ENCODE measurements around the gene LOXHD1.

LOXHD1 gene

DNA sequence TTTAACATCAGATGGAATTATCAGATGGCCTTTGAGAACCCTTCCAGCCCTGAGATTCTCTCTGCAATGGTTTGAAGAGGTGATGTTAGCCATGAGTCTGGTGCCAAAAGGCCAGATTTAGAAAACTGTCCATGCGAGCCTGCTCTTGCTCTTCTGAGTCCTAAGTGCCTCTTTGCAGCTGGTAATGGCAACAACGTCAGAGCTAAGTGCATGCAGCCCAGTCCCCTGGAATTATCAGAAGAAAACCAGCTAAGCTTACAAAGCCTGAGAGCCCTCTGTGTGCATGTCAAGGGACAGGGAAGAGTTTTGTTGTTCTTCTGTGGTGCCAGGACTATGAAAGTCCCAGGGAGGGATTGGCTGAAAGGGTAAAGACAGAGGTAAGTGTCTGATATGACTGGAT, 89.8 kb downstream of the LOXHD1 start:
- no peak for TF ChIP-seq TARDBP (IDR thresholded peaks at IDR 0.05)
- no peak for TF ChIP-seq ELF4 (IDR thresholded peaks at IDR 0.05)
- no peak for TF ChIP-seq HDGF (IDR thresholded peaks at IDR 0.05; ENCODE audit: borderline replicate concordance)
- TF ChIP-seq FOXK2 (IDR thresholded peaks at IDR 0.05), result no peak
- no peak for TF ChIP-seq ZNF384 (IDR thresholded peaks at IDR 0.05)
- TF ChIP-seq L3MBTL2 (conservative IDR thresholded peaks at IDR 0.05), result no peak
- TF ChIP-seq NFRKB (IDR thresholded peaks at IDR 0.05), result no peak
- TF ChIP-seq CTBP1 (IDR thresholded peaks at IDR 0.05; ENCODE audit: borderline replicate concordance), result no peak
- no peak for TF ChIP-seq SUZ12 (IDR thresholded peaks at IDR 0.05)
- TF ChIP-seq LEF1 (IDR thresholded peaks at IDR 0.05; ENCODE audit: borderline replicate concordance), result no peak
- TF ChIP-seq ARNT (IDR thresholded peaks at IDR 0.05), result no peak
- DNase-seq (ENCODE audit: extremely low spot score), result no peak
- CTCF ChIA-PET, result no interaction called here
- POLR2A ChIA-PET, result no interaction called here

DNA sequence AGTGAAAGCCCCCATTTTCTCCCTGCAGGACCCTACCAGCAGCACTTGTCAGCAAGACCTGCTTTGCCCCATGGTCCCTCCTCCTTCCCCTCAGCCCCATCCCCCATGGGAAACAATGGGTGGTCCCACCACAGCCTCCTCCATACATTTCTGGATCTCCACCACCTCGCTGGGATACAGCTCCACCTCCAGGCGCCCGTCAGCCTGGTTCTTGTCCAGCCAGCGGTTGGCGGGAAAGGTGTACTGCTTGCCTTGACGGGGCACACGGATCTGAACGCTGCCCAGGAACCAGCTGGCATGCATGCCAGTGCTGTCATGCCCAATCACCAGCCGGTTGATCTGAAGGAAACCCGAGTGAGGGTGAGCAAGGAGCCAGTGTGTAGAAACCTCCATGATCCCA, 90.9 kb downstream of the LOXHD1 start:
- DNase-seq (ENCODE audit: extremely low spot score), result no peak
- POLR2A ChIA-PET, result no interaction called here
- CTCF ChIA-PET, result no interaction called here
- TF ChIP-seq CTBP1 (IDR thresholded peaks at IDR 0.05; ENCODE audit: borderline replicate concordance) (no peak), FOXA1 (IDR thresholded peaks at IDR 0.05) (no peak), HDGF (IDR thresholded peaks at IDR 0.05; ENCODE audit: borderline replicate concordance) (no peak), TARDBP (IDR thresholded peaks at IDR 0.05) (no peak), ZNF384 (IDR thresholded peaks at IDR 0.05) (no peak), FOXK2 (IDR thresholded peaks at IDR 0.05) (no peak), ELF4 (IDR thresholded peaks at IDR 0.05) (no peak), SP1 (IDR thresholded peaks at IDR 0.05) (no peak)
- TF ChIP-seq, protein P1, sequence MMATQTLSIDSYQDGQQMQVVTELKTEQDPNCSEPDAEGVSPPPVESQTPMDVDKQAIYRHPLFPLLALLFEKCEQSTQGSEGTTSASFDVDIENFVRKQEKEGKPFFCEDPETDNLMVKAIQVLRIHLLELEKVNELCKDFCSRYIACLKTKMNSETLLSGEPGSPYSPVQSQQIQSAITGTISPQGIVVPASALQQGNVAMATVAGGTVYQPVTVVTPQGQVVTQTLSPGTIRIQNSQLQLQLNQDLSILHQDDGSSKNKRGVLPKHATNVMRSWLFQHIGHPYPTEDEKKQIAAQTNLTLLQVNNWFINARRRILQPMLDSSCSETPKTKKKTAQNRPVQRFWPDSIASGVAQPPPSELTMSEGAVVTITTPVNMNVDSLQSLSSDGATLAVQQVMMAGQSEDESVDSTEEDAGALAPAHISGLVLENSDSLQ (IDR thresholded peaks at IDR 0.05), result no peak

DNA sequence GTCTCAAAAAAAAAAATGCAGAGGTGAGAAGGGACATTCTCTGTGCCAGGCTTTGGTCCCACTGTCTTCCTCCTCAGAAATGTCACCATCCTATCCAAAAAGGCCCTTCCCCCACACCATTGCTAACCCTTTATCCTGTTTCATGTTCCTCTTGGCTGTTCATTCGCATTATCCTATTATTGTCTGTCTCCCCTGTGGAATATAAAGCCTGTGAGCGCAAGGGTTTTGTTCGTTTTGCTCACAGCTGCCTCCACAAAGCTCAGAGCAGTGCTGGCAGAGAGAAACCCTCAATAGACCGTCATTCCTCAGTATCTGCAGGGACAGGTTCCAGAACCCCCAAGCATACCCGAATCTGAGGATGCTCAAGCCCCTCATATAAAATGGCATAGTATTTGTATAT, 91.8 kb downstream of the LOXHD1 start:
- DNase-seq (ENCODE audit: extremely low spot score), result no peak
- ChIA-PET POLR2A (no interaction called here), CTCF (no interaction called here)
- TF ChIP-seq BHLHE40 (IDR thresholded peaks at IDR 0.05; ENCODE audit: borderline replicate concordance) (no peak), L3MBTL2 (conservative IDR thresholded peaks at IDR 0.05) (no peak), FOXA1 (IDR thresholded peaks at IDR 0.05) (no peak), ARNT (IDR thresholded peaks at IDR 0.05) (no peak), HDGF (IDR thresholded peaks at IDR 0.05; ENCODE audit: borderline replicate concordance) (no peak)

DNA sequence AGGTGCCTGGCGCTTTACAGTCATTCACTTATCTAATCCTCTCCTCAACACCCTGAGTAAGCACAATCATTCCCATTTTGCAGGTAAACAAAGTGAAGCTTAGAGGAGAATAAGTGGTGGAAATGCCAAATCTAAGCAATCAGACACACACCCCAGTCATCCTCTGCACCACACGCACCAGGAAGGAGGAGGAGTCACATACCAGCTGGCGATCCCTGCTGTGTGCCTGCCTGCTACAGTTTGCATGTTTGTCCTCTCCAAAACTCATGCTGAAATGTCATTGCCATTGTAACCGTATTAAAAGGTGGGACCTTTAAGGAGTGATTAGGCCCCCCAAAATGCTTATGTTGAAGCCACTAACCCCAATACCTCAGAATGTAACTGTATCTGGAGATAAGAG, 93.7 kb downstream of the LOXHD1 start:
- TF ChIP-seq SUZ12 (IDR thresholded peaks at IDR 0.05) (no peak), FOXM1 (IDR thresholded peaks at IDR 0.05; ENCODE audit: borderline replicate concordance) (no peak), L3MBTL2 (conservative IDR thresholded peaks at IDR 0.05) (no peak), SP1 (IDR thresholded peaks at IDR 0.05) (no peak), ELF4 (IDR thresholded peaks at IDR 0.05) (no peak), TARDBP (IDR thresholded peaks at IDR 0.05) (no peak)
- no peak for DNase-seq (ENCODE audit: extremely low spot score)
- ChIA-PET POLR2A (no interaction called here), CTCF (interaction anchor here (0.7 kb wide), 1 partner anchor 15 kb away, joined by 3 read pairs; no protein-coding TSS in a partner anchor)

DNA sequence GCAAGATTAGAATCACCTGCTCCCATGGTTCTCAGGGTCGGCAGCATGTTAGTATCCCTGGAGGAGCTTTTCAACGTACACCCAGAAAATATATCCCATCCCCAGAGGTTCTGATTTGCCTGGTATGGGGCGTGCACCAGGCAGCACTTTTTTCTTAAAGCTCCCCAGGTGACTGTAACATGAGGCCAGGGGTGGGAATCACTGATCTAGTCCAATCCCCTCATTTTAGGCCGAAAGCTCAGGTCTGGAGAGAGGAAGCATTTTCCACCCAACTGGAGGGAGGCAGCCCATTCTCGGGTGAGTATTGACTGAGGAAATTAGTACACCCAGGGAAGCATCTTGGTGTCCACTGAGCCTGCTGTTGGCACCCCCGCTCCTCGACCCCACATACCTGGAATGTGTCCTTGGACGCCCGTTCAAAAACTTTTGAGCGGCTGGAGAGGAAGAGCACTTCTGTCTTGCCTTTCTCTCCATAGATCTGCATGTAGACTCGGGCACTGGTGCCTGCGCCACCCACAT, 94.3 kb downstream of the LOXHD1 start:
- DNase-seq (ENCODE audit: extremely low spot score), result no peak
- TF ChIP-seq BHLHE40 (IDR thresholded peaks at IDR 0.05; ENCODE audit: borderline replicate concordance), result no peak
- TF ChIP-seq, protein P1 (IDR thresholded peaks at IDR 0.05), result no peak
- TF ChIP-seq FOXM1 (IDR thresholded peaks at IDR 0.05; ENCODE audit: borderline replicate concordance), result no peak
- TF ChIP-seq HDGF (IDR thresholded peaks at IDR 0.05; ENCODE audit: borderline replicate concordance), result no peak
- TF ChIP-seq SP1 (IDR thresholded peaks at IDR 0.05), result no peak
- no peak for TF ChIP-seq NFRKB (IDR thresholded peaks at IDR 0.05)
- no peak for TF ChIP-seq L3MBTL2 (conservative IDR thresholded peaks at IDR 0.05)
- TF ChIP-seq SUZ12 (IDR thresholded peaks at IDR 0.05), result no peak
- TF ChIP-seq TARDBP (IDR thresholded peaks at IDR 0.05), result no peak
- no peak for TF ChIP-seq ARNT (IDR thresholded peaks at IDR 0.05)
- TF ChIP-seq ELF4 (IDR thresholded peaks at IDR 0.05), result no peak
- no peak for TF ChIP-seq CTBP1 (IDR thresholded peaks at IDR 0.05; ENCODE audit: borderline replicate concordance)
- TF ChIP-seq FOXA1 (IDR thresholded peaks at IDR 0.05), result no peak
- TF ChIP-seq LEF1 (IDR thresholded peaks at IDR 0.05; ENCODE audit: borderline replicate concordance), result no peak
- no peak for TF ChIP-seq FOXK2 (IDR thresholded peaks at IDR 0.05)
- TF ChIP-seq ZNF384 (IDR thresholded peaks at IDR 0.05), result no peak
- ChIA-PET CTCF (interaction anchor here (0.7 kb wide), 1 partner anchor 71 kb away, joined by 4 read pairs; no protein-coding TSS in a partner anchor), POLR2A (no interaction called here)

DNA sequence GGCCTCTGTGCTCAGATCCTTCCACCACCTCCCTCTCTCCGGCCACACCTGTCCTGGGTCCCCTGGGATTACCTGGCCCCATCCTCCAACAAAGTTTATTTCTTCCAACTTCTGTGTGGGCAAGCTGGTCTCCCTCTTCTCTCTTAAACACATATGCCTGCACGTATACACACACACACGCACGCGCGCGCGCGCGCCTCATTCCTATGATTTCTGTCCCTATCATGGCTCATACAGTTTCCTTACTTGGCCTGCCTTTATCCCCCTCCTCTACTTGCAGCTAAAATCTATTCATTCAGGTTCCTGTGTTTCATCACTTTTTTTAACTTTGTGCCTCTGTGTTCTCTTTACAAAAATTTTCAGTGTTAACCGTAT, 96.4 kb downstream of the LOXHD1 start:
- CTCF ChIA-PET, result interaction anchor here (0.8 kb wide), 1 partner anchor 80 kb away, joined by 4 read pairs; no protein-coding TSS in a partner anchor
- POLR2A ChIA-PET, result no interaction called here
- DNase-seq (ENCODE audit: extremely low spot score), result no peak
- no peak for TF ChIP-seq ZNF384 (IDR thresholded peaks at IDR 0.05)
- no peak for TF ChIP-seq FOXK2 (IDR thresholded peaks at IDR 0.05)
- TF ChIP-seq SUZ12 (IDR thresholded peaks at IDR 0.05), result no peak
- no peak for TF ChIP-seq BHLHE40 (IDR thresholded peaks at IDR 0.05; ENCODE audit: borderline replicate concordance)
- no peak for TF ChIP-seq TARDBP (IDR thresholded peaks at IDR 0.05)
- TF ChIP-seq, protein P1 (IDR thresholded peaks at IDR 0.05), result no peak
- TF ChIP-seq SP1 (IDR thresholded peaks at IDR 0.05), result no peak
- no peak for TF ChIP-seq HDGF (IDR thresholded peaks at IDR 0.05; ENCODE audit: borderline replicate concordance)
- TF ChIP-seq NFRKB (IDR thresholded peaks at IDR 0.05), result no peak
- TF ChIP-seq LEF1 (IDR thresholded peaks at IDR 0.05; ENCODE audit: borderline replicate concordance), result no peak
- TF ChIP-seq ELF4 (IDR thresholded peaks at IDR 0.05), result no peak
- no peak for TF ChIP-seq FOXA1 (IDR thresholded peaks at IDR 0.05)
- no peak for TF ChIP-seq FOXM1 (IDR thresholded peaks at IDR 0.05; ENCODE audit: borderline replicate concordance)
- TF ChIP-seq ARNT (IDR thresholded peaks at IDR 0.05), result no peak
- no peak for TF ChIP-seq L3MBTL2 (conservative IDR thresholded peaks at IDR 0.05)
- no peak for TF ChIP-seq CTBP1 (IDR thresholded peaks at IDR 0.05; ENCODE audit: borderline replicate concordance)

All from HEK293T (cell line).